Epidermal melanocyte (primary cell): ENCODE measurements around the gene RBPJL.
A peak's percentile ranks its signal among the peaks of the same experiment; 100 is the strongest.

Experiments used
- DNase-seq: peaks from one replicate; pipeline ENCODE4 v3.0.0; 2011; ENCODE audit warnings: low spot score; ENCODE audit not compliant: insufficient read length

RBPJL gene

GRCh38 chr20:45306431-45306982, at the start of gene RBPJL:
TSS of gene RBPJL (plus strand) at chr20:45306840. CDS start at chr20:45306923, 83 bp downstream.
- DNase-seq, result no peak

GRCh38 chr20:45257161-45257560, 49.5 kb upstream of the RBPJL start:
- no peak for DNase-seq

- DNase-seq, result no peak
Observed at GRCh38 chr20:45257711-45258110, 48.9 kb upstream of the RBPJL start.

GRCh38 chr20:45258259-45258658, 48.4 kb upstream of the RBPJL start:
- no peak for DNase-seq

GRCh38 chr20:45258664-45259063, 48.0 kb upstream of the RBPJL start:
- no peak for DNase-seq

GRCh38 chr20:45263556-45264266, 42.9 kb upstream of the RBPJL start:
- DNase-seq, result no peak

GRCh38 chr20:45266977-45267376, 39.7 kb upstream of the RBPJL start:
- no peak for DNase-seq

GRCh38 chr20:45268531-45268930, 38.1 kb upstream of the RBPJL start:
- DNase-seq, result no peak

- no peak for DNase-seq
Observed at GRCh38 chr20:45269056-45269455, 37.6 kb upstream of the RBPJL start.

- DNase-seq, result no peak
Observed at GRCh38 chr20:45269754-45270270, 36.8 kb upstream of the RBPJL start.

- DNase-seq, result no peak
Observed at GRCh38 chr20:45275338-45275737, 31.3 kb upstream of the RBPJL start.

GRCh38 chr20:45279992-45280391, 26.6 kb upstream of the RBPJL start:
- DNase-seq, result no peak

GRCh38 chr20:45282700-45283550, 23.7 kb upstream of the RBPJL start:
- no peak for DNase-seq

GRCh38 chr20:45283551-45284057, 23.0 kb upstream of the RBPJL start:
- DNase-seq, result no peak

- no peak for DNase-seq
Observed at GRCh38 chr20:45288376-45288775, 18.3 kb upstream of the RBPJL start.

- DNase-seq, result no peak
Observed at GRCh38 chr20:45288860-45289259, 17.8 kb upstream of the RBPJL start.

GRCh38 chr20:45289942-45290676, 16.5 kb upstream of the RBPJL start:
- DNase-seq, result no peak

GRCh38 chr20:45290677-45291355, 15.8 kb upstream of the RBPJL start:
- DNase-seq, result peak; percentile 89

GRCh38 chr20:45291526-45291925, 15.1 kb upstream of the RBPJL start:
- no peak for DNase-seq

- DNase-seq, result no peak
Observed at GRCh38 chr20:45292343-45292742, 14.3 kb upstream of the RBPJL start.
